NCI-H1417 (cell line): ENCODE data around the gene LTBP1.
"Not testable (repeated sequence)": the region's sequence is repeated elsewhere in the genome, so short reads cannot be mapped to it uniquely, and the experiment has no call there.

Source experiments
- DNase-seq, 3 experiments: peaks; one replicate each; lab custom pipeline; 2025; lab: John Stamatoyannopoulos, UW

LTBP1 gene

DNA sequence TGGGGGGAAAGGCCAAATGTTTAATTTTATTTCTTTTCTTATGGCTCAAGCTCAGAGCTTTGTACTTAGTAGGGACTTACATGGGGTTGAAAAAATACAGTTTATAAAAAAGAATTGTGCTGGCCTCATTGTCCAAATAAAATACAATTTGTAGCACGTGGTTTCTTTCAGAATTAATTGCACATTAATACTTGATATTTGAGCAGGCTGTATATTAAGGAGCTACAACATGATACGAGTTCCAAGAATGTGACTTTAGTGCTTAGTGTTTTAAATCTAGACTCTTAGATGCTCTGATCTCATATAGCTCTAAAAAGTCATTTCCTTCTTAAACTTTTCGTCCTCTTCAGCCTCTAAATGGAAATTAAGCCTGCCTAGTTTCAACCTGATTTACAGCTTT, 483.3 kb downstream of the LTBP1 start:
- DNase-seq = no peak

DNA sequence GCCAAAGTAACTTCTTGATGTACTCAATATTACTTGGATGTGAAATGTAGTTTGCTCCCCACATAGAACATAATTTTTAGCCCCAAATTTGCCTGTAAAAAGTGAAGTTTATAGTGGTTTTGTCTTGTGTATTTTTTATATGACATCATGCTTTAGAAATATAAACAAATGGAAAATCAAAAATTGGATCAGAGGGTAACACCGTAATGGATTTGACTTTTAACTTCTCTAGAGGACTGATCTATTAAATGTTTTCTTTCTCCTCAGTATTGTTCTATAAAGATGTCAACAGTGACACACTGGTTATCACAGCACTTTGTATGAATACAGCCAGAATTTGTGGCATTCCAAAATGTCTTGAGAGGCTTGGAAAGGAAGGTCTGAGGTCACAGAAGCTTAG, 484.1 kb downstream of the LTBP1 start:
- DNase-seq = no peak

DNA sequence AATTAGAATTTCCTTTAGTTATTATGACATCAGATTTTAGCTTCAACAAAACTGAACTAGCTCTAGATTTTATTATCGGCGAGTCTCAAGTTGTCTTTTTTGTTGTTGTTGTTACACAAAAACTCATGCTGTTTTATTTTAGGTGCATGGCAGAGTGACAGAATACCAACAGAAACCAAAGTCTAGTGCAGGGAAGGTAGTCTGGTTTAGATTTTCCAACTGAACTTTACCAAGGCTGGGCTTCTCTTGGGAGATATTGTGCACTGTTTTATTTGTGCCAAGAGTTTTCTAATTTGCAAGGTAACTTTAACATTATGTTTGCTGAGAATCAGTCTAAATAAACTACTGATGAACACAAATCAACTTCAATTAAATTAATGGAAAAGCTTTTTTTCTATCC, 486.1 kb downstream of the LTBP1 start:
- DNase-seq = no peak

DNA sequence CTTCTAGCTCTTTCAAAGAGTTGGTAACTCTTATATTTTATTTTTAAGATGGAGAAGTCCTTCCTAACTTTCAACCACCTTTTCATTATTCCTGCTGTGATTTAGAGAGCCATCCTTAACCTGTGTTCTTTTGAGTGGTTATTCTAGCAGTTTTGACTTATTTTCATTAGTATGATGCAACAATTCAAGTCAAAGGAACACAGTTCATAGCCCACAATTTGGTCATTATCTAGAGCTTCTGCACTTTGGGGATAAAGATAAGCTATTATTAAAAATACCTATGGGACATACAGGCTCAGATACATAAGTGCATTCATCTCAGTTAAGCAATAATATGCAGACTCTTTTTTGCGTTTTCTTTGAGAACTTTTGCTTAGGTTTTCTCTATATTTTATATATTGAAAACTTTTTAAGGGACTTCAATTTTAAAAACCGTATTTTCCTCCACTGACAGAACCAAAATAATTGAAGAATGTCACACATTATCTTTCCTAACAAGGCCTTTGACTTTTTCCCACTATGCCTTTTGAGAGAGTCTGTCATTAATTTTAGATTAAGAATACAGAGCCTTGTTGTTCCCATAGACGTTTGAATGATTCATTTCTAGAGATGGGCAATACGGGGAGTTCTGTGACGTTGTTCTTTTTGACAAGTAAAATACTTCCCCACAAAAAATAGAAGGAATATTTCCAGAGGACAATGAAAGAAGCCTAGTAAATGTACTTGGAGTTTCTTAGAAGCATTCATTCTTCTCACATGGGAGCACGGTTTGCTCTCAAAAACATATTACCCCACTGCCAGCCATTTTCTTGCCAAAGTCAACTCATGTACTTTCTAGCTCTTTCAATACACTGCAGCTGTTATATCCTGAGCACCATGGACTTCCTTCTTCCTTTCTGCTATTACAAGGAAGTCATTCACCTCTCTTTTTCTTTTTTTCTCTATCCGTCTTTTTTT, 486.8 kb downstream of the LTBP1 start:
- DNase-seq = no peak

- DNase-seq = no peak
Measured at GRCh38 chr2:33435518-33435917, 488.8 kb downstream of the LTBP1 start.

DNA sequence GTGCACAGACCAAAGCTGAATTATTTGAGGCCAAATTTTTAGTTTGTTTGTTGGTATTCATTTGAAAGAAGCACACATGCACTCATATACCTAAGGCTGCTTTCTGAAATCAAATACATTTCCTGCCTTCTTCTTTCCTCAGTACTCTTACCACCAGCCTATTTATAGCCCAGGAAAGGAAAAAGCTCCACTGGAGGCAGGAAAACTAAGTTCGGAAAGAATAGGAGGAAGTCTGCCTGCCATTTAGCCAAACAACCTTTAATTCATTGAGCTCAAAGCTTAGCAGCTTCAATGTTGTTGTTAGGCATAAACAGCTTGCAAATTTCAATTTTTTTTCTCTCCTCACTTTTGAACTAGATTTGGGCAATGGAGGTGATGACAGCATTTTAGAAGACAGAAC, 489.3 kb downstream of the LTBP1 start:
- no peak for DNase-seq

- DNase-seq = no peak
Measured at GRCh38 chr2:33437297-33437696, 490.5 kb downstream of the LTBP1 start.

GRCh38 chr2:33437815-33438214, 491.1 kb downstream of the LTBP1 start:
- no peak for DNase-seq

DNA sequence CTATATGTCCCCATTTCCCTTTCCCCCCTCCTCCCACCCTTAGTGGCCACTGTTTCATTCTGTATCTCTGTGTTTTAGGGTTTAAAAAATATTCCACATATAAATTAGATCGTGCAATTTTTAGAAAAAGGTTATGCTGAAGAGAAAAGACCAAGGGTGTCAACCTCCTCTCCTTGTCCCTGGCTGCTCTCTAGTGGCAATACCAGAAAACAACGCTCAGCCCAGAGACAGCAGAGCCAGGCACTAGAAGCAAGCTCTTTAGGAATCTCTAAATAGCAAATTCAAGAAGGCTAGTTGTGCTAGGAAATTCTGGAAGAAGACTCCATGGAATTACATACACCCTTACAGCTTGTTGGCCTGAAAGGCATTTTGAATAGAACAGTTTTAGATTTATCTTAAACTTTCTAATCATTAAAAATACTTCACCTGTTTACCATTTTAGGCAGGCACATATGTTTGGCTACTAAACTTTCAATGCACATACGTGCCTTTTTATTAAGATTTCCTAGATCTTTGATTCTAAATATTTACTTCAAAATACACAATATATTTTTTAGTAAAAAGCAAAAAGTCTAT, 494.6 kb downstream of the LTBP1 start:
- peak; percentile 21 to 74 (median 43) for DNase-seq

DNA sequence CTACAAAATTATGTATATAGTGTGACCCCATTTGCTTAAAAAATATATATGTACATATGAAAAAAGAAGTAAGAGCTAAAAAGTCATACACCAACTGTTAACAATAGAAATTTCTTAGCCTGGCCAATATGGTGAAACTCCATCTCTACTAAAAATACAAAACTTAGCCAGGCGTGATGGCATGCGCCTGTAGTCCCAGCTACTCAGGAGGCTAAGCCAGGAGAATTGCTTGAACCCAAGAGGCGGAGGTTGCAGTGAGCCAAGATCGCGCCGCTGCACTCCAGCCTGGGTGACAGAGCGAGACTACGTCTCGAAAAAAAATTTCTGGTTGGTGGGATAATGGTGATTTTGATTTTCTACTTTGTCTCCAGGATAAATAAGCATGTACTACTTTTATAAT, 495.3 kb downstream of the LTBP1 start:
- DNase-seq = not testable (repeated sequence)

GRCh38 chr2:33442528-33443079, 495.9 kb downstream of the LTBP1 start:
- peak in 1 of 3 experiments; percentile 16 for DNase-seq

- DNase-seq = no peak
Measured at GRCh38 chr2:33443274-33443829, 496.6 kb downstream of the LTBP1 start.

- DNase-seq = no peak
Measured at GRCh38 chr2:33444967-33445366, 498.2 kb downstream of the LTBP1 start.

GRCh38 chr2:33448220-33448899, 501.6 kb downstream of the LTBP1 start:
- DNase-seq = no peak
